ENCODE measurements around the gene MCHR1.
"Not testable (repeated sequence)": the region's sequence is repeated elsewhere in the genome, so short reads cannot be mapped to it uniquely, and the experiment has no call there.

Gene MCHR1

DNA sequence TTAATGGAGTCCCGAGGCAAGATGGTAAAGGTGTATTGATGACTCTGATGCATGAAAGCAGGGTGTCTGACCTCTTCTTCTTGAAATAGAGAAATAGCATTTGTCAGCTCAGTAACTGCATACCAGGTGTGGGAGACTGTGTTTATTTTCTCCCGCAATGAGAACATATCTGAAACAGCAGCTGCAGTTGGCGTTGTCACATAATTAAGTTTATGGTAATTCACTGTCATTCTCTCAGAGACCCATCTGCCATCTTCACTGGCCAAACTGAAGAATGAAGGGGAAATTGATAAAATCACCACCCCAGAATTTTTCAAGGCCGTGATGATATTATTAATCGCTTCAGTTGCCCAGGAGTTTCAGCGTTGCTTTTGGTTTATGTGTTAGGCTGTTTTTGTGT lies 20.1 kb upstream of the MCHR1 start:
- DNase-seq: no peak

DNA sequence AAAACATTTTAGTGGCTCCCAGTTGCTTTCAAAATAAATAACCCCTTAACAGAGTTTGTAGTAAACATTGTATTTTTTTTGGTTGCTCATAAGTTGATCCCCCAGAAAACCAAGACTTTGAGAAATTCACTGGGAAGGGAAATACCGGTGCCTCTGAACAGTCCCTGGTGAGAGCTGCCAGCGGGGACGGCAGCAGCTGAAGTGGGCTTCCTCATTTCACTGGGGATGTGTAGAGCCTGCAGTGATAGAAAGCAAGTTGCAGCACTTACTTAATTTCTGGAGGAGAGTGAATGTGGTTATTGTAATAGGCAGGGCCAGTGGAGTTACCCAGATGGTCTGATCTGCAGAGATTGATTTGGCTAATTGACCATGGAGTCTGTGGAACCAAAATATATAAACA lies 18.6 kb upstream of the MCHR1 start:
- no peak for DNase-seq

GRCh38 chr22:40661671-40662070 lies 17.6 kb upstream of the MCHR1 start:
- no peak for DNase-seq

- no peak for DNase-seq
Observed at GRCh38 chr22:40665312-40665711, 14.0 kb upstream of the MCHR1 start.

DNA sequence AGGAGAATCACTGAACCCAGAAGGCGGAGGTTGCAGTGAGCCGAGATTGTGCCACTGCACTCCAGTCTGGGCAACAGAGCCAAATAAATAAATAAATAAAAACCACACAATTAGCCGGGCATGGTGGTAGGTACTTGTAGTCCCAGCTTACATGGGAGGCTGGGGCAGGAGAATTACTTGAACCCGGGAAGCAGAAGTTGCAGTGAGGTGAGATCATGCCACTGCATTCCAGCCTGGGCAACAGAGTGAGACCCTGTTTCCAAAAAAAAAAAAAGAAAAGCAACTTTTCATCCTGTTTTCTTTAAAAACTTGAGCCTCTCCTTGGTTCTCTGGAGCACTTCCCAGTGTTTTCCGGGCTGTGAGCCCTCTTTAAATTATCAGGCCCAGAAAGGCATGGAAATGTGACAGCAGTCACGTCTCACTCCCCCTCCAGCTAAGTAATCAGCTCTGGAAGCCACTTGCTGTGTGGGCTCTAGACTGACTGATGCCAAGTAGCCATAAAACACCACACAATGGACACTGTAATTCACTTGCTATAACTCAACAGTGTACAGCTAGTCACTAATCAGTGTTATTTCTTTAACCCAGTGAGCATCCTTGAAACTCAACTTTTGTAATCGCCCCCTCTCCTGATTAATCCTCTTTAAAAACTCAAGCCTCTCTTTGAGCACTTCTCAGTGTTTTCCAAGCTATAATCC lies 13.0 kb upstream of the MCHR1 start:
- no peak for DNase-seq

- DNase-seq: no peak
Observed at GRCh38 chr22:40668611-40669411, 10.5 kb upstream of the MCHR1 start.

DNA sequence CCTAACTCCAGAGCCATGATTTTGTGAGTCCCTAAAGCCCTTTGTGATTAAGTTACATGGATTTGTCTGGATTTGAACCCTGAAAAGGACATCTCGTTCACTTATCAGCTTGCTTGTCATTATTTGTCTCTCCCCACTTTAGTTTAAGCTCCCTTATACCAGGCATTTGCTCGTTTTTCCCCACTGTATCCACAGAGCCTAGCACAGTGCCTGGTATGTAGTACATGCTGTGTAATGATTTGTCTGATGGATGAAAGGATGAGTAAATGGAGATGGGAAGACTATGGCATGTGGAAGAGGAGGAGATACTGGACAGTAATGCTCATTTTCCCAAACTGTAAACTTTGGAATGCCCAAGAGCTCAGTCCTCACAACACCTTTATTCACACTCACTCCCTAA lies 9.2 kb upstream of the MCHR1 start:
- no peak for DNase-seq

DNA sequence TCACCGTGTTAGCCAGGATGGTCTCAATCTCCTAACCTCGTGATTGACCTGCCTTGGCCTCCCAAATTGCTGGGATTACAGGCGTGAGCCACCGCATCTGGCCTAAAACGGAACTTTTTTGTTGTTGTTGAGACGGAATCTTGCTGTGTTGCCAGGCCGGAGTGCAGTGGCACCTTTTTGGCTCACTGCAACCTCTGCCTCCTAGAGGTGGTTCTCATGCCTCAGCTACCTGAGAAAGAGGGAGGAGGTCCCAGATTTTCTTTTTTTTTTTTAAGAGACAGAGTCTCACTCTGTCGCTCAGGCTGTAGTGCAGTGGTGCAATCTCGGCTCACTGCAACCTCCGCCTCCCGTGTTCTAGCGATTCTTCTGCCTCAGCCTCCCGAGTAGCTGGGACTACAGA lies 7.9 kb upstream of the MCHR1 start:
- DNase-seq: no peak

DNA sequence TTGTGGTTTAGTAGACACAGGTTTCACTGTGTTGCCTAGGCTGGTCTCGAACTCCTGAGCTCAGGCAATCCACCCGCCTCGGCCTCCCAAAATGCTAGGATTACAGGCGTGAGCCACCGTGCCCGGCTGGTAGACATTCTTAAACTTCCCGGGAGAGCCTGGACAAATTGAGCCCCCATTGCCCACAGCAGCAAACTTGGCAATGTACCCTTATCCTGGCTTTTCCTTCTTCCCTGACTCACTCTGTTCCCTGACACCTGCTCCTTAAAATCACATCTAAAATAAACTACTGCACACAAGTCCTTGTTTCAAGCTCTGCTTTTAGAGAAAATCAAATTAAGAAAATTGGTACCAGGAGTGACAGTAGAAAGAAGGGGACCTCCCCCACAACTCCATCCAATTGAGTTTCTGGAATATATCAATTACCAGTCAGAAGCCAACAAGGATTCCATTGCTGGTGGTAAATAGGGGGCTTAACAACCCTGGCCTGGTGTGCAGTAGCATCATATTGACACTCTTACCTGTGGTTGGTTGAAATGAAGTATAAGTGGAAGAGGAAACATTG lies 7.4 kb upstream of the MCHR1 start:
- DNase-seq: no peak

DNA sequence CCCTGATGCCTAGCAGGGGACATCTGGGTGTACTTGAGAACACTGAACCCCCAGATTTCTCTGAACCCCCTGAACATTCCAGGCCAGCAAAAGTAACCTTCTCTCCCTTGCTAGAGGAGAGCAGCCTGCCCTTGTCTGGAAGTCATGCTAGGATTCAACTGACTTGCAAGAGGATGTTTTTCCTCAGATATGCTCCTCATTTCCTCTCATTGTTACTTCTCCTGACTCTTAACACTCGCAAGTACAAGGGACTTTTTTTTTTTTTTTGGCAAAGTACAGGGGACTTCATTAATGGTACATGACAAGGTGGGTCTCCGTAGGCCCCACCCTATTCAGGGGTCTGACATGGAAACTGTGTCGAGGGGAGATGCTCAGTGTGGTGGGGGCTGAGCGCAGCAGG lies 6.3 kb upstream of the MCHR1 start:
- DNase-seq: no peak

- DNase-seq: no peak
Observed at GRCh38 chr22:40674274-40674673, 5.0 kb upstream of the MCHR1 start.

DNA sequence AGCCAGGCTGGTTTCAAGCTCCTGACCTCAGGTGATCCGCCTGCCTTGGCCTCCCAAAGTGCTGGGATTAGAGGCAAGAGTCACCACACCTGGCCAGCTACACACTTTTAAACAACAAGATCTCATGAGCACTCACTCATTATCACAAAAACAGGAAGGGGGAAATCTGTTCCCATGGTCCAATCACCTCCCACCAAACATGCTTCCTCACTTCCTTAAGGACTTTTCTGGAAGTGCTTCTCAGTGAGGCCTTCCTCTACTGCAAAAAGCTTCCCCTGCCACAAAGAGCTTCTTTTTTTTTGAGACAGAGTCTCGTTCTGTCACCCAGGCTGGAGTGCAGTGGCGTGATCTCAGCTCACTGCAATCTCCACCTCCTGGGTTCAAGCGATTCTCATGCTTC lies 3.1 kb upstream of the MCHR1 start:
- not testable (repeated sequence) for DNase-seq

DNA sequence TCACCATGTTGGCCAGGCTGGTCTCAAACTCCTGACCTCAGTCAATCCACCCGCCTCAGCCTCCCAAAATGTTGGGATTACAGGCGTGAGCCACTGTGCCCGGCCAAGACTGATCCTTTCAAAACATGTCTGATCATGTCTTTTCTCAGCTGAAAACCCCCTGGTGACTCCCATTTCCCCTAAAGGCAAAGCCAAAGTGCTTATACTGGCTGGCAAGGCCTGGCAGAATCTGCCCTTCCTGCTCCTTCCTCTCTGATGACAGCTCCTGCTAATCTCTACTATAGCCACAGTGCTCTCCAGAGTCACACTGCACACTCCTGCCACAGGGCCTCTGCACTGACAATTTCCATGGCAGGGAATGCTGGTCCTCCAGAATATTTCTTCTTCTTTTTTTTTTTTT lies 2.6 kb upstream of the MCHR1 start:
- DNase-seq: no peak

GRCh38 chr22:40678493-40679248 lies 613 bp upstream of the MCHR1 start:
- no peak for DNase-seq

GRCh38 chr22:40679964-40680818 lies 907 bp downstream of the MCHR1 start:
- DNase-seq: no peak

DNA sequence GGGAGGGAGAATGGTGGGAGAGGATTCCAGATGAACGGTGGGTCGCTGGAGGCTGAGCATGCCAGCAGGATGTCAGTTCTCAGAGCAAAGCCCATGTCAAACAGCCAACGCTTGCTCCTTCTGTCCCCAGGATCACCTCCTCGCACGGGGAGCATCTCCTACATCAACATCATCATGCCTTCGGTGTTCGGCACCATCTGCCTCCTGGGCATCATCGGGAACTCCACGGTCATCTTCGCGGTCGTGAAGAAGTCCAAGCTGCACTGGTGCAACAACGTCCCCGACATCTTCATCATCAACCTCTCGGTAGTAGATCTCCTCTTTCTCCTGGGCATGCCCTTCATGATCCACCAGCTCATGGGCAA lies 1.5 kb downstream of the MCHR1 start:
- DNase-seq: no peak

DNA sequence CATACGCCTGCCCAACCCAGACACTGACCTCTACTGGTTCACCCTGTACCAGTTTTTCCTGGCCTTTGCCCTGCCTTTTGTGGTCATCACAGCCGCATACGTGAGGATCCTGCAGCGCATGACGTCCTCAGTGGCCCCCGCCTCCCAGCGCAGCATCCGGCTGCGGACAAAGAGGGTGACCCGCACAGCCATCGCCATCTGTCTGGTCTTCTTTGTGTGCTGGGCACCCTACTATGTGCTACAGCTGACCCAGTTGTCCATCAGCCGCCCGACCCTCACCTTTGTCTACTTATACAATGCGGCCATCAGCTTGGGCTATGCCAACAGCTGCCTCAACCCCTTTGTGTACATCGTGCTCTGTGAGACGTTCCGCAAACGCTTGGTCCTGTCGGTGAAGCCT lies 2.2 kb downstream of the MCHR1 start:
- DNase-seq: no peak

DNA sequence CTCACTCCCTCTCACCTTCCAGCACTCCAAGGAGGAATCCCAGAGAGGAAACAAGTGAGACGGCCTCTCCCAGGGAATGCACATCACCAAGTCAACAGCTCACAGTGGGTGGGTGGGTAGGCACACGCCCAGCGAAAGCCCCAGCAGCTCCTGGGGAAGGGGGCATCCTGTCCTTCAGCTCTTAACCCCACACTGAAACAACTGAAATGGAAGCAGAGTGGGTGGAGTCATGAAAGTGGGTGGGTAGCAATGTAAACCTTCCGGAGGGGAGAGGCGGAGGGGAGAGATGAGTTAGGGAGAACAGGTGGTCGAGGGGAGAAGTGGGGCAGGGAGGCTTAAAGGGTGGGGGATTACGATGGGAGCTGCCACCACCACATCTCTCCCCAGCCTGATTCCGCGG lies 5.4 kb downstream of the MCHR1 start:
- DNase-seq: no peak

- no peak for DNase-seq
Observed at GRCh38 chr22:40685406-40685805, 6.1 kb downstream of the MCHR1 start.

- DNase-seq: no peak
Observed at GRCh38 chr22:40687706-40688105, 8.4 kb downstream of the MCHR1 start.

GRCh38 chr22:40690370-40690769 lies 11.1 kb downstream of the MCHR1 start:
- no peak for DNase-seq

- DNase-seq: no peak
Observed at GRCh38 chr22:40691532-40691931, 12.2 kb downstream of the MCHR1 start.

DNA sequence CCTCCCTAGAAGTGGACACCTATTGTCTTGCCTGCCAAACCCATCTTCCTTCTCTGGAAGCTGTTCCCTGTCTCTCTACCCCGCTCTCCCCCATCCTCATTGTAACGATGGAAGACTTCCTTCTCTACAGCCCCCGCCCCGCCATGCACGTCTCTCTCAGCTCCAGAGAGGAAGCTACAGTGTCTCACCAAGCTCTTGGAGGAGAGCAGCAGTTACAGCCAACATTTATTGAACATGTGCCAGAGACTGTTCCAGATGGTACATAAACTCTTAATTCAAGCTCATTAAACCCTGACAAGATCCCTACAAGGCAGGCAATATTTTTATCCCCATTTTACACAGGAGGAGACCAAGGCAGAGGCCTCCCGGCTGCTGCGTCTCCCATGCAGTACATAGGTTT lies 15.1 kb downstream of the MCHR1 start:
- DNase-seq: no peak
